ENCODE results near the gene OSBPL9.
"Not testable (repeated sequence)": the region's sequence is repeated elsewhere in the genome, so short reads cannot be mapped to it uniquely, and the experiment has no call there.

The OSBPL9 gene

DNA sequence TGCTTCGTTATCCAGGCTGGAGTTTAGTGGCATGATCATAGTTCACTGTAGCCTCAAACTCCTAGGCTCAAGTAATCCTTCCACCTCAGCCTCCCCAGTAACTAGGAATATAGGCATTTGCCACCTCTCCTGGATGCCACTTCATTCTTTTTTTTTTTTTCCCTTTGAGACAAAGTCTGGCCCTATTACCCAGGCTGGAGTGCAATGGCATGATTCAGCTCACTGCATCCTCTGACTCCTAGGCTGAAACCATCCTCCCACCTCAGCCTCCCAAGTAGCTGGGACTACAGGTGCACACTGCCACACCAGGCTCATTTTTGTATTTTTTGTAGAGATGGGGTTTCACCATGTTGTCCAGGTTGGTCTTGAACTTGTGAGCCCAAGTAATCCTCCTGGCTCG lies 19.3 kb downstream of the OSBPL9 start:
- DNase-seq (ENCODE audit: low read depth in 1 of 2, low spot score in 1 of 2): no peak

DNA sequence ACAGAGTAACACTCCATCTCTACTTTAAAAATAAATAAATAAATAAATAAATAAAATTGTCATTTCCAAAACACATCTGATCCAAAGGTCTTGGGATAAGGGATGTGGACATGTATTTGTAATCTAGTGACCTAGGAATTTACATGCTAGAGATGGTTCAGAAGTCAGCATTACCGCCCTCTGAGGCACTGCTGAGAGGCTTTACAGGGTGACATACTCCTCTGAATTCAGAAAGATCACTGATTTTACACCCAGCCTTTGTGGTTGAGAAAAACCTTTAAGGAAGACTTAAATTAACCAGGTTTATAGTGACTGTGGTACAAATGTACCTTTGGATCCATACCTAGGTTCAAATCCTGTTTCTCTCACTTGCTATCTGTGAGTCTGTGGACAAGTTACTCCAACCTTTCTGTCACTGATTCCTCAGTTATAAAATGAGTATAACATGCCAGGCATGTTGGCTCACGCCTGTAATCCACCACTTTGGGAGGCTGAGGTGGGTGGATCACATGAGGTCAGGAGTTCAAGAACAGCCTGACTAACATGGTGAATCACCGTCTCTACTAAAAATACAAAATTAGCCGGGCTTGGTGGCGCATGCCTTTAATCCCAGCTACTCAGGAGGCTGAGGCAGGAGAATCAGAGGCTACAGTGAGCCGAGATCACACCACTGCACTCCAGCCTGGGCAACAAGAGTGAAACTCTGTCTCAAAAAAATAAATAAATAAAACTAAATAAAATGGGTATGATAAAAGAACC lies 20.1 kb downstream of the OSBPL9 start:
- DNase-seq (ENCODE audit: low read depth in 1 of 2, low spot score in 1 of 2): no peak

DNA sequence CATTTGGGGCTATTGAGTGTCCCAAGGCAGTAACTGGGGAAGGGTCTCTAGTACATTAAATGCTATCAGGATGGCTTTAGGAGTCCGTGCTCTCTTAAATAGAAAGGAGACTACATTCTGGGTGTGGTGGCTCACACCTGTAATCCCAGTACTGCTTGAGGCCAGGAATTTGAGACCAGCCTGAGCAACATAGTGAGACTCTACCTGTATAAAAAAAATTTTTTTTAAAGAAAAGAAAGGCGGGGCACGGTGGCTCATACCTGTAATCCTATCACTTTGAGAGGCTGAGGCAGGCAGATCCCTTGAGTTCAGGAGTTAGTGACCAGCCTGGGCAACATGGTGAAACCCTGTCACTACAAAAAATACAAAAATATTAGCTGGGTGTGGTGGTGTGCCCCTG lies 21.5 kb downstream of the OSBPL9 start:
- no peak for DNase-seq (ENCODE audit: low read depth in 1 of 2, low spot score in 1 of 2)

DNA sequence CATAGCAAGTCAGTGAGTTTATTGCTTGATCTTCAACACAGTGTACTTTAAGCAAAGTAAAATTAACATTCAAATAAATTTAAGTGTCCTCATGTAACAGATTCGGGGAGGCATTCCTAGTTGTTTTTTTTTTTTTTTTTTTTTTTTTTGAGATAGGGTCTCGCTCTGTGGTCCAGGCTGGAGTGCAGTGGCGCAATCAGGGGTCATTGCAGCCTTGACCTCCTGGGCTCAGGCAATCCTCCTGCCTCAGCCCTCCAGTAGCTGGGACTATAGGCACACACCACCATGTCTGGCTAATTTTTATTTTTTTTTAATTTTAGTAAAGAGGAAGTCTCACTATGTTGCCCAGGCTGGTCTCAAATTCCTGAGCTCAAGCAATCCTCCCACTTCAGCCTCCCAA lies 22.8 kb downstream of the OSBPL9 start:
- DNase-seq (ENCODE audit: low read depth in 1 of 2, low spot score in 1 of 2): no peak

DNA sequence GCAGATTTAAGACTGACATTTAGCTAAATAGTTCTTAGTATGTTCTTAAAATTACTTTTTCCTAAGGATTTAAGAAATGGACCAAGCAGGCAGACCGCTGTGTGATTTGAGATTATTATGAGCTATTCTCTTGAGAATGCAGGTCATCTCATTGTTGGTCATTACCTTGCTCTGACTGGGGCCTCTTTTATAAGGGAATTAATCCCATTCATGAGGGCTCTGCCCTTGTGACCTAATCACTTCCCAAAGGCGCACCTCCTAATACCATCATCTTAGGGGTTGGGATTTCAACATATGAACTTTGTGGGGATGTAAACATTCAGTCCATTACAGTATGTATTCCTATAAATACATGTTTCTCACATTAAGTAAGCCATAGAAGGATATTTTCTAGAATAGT lies 24.2 kb downstream of the OSBPL9 start:
- DNase-seq (ENCODE audit: low read depth in 1 of 2, low spot score in 1 of 2): no peak

DNA sequence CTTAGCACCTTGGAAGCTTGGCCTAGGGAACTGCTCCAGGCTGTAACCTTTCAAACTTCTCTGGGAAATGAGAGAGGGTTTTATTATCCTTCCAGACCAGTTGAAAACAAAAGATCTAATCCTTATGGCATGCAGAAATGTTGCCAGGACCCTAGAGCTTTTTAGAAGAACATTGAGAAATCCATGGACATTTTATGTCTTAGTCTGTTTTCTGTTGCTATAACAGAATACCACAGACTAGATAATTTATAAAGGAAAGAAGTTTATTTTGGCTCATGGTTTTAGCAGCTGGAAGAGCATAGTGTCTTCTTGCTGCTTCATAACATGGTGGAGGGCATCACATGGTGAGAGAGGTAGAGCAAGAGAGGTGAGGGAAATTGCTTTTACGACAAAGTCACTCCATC lies 25.8 kb downstream of the OSBPL9 start:
- DNase-seq (ENCODE audit: low read depth in 1 of 2, low spot score in 1 of 2): no peak

DNA sequence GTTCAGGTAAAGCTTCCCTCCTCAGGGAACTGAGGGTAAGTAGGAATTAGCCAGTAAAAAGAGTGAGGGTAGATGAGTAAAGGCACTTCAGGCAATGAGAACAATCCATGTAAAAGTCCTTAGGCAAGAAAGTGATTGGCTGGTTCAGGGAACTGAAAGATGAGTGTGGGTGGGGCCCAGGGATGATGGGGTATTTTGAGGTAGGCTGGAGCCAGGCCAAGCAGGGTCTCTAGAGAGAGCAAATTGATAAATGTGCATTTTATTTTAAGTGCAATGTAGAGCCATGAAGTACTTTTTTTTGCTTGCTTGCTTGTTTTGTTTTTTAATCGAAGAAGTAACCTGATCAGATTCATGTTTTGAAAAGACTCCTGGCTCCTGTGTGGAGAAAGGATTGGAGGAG lies 26.5 kb downstream of the OSBPL9 start:
- no peak for DNase-seq (ENCODE audit: low read depth in 1 of 2, low spot score in 1 of 2)

DNA sequence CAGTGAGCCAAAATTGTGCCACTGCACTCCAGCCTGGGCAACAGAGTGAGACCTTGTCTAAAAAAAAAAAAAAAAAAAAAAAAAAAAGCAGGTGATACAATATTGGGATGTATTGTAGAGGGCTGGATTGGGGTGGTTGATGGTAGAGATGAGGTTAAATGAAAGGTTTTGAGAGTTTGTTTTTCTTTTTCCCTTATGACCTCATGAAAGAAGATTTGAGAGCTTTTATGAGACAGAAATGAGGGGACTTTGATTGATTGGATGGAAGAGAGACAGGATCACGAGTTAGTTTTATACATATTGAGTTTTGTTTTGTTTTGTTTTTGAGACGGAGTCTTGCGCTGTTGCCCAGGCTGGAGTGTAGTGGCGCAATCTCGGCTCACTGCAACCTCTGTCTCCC lies 27.1 kb downstream of the OSBPL9 start:
- no peak for DNase-seq (ENCODE audit: low read depth in 1 of 2, low spot score in 1 of 2)

DNA sequence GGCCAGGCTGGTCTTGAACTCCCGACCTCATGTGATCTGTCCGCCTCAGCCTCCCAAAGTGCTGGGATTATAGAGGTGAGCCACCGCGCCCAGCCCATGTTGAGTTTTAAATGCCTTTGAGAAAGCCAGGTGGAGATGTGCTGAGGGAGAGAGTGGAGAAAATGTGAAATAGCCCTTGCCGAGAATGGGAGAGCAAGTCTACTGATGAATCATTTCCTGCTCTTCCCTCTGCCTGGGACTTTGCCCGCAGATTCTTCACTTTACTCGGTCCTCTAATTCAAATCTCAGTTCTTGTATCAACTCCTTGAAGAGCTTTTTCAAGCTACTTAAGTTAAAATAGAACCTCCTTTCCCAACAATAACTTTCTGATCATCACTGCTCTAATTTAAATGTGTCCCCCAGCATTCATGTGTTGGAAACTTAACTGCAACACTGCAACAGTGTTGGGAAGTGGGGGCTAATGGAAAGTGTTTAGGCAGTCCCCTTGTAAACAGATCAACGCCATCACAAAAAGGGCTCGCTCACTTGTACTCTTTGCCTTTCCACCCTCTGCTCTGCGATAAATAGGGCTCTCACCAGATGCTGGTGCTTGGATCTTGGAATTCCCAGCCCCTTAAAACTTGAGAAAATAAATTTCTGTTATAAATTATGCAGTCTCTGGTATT lies 27.8 kb downstream of the OSBPL9 start:
- DNase-seq (ENCODE audit: low read depth in 1 of 2, low spot score in 1 of 2): no peak

DNA sequence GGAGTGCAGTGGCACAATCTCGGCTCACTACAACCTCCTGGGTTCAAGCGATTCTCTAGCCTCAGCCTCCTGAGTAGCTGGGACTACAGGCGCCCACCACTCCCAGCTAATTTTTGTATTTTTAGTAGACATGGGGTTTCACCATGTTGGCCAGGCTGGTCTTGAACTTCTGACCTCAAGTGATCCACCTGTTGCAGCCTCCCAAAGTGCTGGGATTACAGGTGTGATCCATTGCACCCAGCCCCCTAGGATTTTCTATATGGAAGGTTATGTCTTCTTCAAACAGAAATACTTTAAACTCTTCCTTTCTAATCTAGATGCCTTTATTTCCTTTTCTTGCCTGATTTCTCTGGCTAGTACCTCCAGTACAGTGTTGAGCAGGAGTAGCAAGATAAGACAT lies 29.7 kb downstream of the OSBPL9 start:
- DNase-seq (ENCODE audit: low read depth in 1 of 2, low spot score in 1 of 2): not testable (repeated sequence)

DNA sequence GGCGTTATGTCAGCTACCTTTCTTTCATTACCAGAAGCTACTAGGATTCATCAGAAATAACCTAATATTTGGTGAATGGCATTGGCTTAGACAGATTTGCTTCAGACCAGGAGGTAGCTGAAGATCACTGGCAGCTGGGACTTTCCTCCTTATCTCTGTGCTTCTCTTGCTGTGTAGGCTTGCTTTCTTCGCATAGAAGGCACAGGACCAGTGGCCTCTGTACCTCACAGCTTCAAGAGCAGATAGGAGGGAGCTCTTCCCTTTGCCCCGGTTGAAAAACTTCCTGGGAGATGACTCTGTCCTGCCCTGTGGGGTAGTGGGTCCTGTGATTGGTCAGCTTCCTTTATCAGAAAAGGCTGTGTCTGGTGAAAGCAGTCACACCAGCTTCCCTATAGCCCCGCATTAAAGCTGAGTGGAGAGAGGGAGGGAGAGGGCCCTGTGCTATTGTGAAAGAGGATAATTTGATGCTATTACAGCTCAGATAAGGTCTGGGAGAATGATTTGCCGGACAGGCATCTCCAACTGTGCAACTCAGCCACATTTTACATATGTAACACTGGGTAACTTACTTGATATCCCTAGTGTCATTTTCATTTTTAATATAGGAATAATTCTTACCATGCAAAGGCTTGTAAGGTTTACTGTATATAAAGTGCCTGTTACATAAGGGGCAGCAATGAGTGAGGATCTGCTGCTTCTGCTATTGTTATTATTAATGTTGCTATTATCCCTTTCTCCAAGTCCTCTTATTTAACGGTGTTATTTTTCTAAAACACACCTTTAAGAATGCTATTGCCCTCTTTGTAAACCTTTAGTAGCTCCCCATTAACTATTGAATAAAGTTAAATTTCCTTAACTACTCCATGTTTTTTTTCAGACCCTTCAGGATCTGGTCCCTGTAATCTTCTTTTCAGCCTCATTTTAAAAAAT lies 31.6 kb downstream of the OSBPL9 start:
- DNase-seq (ENCODE audit: low read depth in 1 of 2, low spot score in 1 of 2): no peak

DNA sequence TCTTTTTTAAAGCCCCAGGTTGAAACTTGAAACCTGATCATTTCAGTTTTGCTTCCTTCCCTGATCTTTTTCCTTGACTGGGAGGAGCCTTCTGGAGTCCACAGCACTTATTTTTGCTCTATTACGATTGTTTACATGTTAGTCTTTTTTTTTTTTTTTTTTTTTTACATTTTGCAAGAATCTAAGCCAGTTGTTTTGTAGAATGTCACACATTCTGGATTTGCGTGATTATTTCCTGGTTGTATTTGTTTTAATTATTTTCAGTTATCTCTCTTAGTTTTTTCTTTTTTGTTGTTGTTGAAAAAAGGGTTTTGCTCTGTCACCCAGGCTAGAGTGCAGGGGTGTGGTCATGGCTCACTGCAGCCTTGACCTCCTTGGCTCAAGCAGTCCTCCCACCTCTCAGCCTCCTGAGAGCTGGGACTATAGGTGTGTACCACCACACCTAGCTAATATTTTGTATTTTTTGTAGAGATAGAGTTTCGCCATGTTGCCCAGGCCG lies 32.8 kb downstream of the OSBPL9 start:
- no peak for DNase-seq (ENCODE audit: low read depth in 1 of 2, low spot score in 1 of 2)

DNA sequence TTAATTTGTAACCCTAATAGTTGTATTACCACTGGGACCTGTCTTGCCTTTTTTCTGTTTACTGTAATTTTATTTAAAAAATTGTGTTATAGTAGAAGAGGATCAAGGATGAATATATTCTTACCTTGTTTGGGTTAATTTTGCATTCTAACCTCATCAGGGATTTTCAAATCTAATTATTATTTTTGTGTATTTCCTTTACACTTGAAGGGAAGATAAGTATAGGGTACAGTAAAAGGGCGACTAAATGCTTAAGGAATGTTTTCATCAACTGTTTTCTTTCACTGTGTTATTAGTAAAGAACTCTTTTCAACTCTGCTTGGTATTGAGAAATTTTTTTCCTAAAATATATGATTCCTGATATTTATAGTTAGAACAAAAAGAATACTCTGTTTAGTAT lies 33.3 kb downstream of the OSBPL9 start:
- DNase-seq (ENCODE audit: low read depth in 1 of 2, low spot score in 1 of 2): no peak

DNA sequence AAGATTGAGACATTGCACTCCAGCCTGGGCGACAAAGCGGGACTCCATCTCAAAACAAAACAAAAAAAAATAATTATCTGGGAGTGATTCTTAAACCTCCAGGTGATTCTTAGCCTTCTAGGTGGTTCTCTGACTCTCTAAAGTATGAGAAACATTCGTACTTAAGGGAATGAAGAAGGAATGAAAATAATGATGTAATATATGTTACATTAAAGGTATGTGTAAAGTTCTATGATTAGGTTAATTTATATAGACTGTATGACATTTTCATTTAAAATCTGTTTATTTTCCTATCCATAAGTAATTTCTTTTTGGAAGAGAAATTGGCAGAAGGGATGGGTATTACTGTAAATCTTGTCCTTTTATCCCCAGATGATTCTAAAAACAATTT lies 34.7 kb downstream of the OSBPL9 start:
- DNase-seq (ENCODE audit: low read depth in 1 of 2, low spot score in 1 of 2): no peak

DNA sequence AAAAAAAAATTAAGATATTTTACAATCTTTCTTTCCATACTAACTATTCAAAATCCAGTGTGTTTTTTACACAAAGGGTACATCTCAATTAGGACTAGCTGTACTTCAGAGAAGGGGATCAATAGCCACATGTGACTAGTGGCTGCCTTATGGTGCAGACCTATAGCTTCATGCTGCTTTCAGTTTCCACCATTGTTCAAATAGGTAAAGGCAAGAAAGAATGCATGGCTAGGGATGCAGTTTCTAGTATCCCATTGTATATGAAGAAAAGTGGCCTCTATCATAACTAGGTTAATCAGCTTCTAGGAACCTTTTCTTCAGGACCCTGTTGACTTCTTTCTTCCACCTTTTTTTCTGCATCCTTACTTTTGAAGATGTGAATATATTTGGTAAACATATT lies 35.7 kb downstream of the OSBPL9 start:
- no peak for DNase-seq (ENCODE audit: low read depth in 1 of 2, low spot score in 1 of 2)

DNA sequence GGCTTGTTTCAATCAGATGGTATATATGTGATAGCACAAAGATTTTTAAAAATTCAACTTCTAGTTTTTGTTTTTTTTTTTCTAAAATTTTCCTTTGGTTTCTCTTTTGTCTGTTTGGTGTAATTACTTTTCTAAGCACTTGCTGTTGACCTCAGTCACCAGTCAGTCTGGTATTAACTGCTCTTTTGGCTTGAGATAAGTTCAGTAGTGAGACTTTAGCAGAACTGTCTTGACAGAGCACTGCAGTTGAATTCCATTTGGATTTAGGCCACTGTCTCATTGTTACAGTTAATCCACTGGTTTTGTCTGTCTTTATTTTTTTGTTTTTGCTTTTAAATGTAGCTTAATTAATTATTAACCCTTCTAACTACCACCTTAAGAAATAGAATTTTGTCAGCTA lies 36.2 kb downstream of the OSBPL9 start:
- no peak for DNase-seq (ENCODE audit: low read depth in 1 of 2, low spot score in 1 of 2)

DNA sequence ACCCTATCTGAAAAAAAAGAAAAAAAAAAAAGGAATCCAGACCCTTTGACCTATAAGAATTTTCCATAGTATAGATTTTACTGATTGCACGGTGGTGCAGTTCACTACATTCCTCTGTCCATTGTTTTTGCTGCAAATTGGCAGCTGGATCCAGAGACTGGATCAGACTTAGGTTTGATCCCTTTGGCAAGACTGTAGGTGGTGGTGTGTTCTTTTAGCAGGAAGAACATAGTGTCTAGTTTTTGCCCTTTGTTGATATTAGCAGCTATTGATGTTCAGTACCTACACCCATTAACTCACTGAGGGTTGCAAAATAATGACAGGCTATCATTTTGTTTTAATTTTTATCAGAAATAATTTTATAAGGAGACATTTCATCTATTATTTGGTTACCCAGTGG lies 37.1 kb downstream of the OSBPL9 start:
- DNase-seq (ENCODE audit: low read depth in 1 of 2, low spot score in 1 of 2): no peak

DNA sequence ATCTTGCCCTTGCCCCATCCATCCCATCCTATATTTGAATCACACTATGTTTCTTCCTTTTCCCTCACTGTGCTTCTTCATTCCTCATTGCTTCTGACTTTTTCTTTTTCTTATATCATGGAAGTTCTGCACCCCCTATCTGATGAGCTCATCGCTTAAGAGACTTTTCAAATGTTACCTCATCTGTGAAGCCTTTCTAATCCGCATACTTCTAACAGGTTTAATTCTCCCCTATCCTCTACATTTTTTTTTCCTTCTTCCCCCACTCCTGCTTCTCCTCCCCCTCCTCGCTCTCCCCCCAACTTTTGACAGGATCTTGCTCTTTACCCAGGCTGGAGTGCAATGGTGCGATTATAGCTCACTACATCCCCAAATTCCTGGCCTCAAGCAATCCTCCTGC lies 39.5 kb downstream of the OSBPL9 start:
- DNase-seq (ENCODE audit: low read depth in 1 of 2, low spot score in 1 of 2): no peak

DNA sequence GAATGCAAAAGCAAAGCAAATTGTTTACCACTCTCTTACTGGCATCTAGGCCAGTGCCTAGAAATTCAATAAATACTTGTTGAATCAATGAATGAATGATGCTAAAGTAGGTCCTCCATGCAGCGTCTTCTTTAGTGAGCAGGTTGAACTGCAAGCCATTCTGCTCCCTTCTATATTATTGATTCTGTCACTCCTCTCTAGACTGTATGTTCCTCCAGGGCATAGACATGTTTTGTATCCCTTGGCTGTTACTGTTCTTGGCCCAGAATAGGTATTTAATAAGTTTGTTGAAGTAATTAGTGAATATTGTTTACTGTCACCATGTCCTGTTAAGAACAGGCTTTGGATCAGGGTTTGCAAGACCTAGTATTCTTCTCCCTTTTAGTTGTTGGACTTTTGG lies 43.7 kb downstream of the OSBPL9 start:
- no peak for DNase-seq (ENCODE audit: low read depth in 1 of 2, low spot score in 1 of 2)

DNA sequence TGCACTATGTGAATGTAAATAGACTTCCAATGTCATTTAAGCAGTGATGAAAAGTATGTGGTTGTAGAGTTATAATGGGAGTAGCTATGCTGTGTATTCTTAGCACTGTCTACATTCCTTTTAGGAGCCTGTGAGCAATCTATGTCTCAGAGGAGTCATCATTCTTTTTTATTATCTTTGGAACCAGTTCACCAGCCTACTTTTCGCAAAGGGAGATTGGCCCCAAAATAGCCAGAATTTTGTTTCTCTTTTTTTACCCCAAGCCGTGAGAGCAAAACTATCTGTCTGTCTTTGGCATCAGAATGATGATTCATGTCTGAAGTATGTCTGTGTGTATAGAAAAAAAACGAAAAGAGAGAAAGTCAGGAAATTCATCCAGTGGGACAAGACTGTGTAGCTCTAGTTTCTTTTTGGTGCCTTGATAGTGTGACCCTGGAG lies 44.2 kb downstream of the OSBPL9 start:
- no peak for DNase-seq (ENCODE audit: low read depth in 1 of 2, low spot score in 1 of 2)

DNA sequence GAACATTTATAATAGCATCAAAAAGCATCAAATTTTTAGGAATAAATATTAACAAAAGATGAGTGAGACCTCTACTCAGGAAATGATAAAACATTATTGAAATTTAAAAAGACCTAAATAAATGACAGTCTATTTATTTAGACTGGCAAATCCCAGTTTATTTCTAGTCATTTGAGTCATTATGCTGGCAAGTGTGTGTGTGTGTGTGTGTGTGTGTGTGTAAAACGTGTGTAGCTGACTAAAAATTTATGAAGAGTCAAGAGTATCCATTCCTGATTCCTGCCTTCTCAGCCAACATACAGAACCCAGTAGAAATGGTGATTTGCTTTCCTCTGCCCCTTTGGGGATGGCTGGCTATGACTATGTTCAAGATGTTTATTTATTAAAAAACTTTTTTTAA lies 46.2 kb downstream of the OSBPL9 start:
- DNase-seq (ENCODE audit: low read depth in 1 of 2, low spot score in 1 of 2): no peak

DNA sequence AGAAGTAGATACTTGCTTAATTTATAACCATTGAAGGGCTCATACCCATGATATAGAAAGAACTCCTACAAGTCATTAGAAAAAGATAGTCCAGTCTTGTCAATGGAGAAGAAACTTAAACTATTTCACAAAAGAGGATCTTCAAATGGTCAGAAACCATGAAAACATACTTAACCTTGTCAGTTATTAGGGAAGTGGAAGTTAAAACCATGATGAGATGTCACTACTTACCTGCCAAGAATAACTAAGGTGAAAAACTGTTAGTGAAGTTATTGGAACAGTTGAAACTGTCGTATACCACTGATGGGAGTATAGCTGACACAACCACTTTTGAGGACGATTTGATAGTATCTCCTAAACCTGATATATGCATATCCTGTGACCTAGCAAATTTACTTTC lies 46.8 kb downstream of the OSBPL9 start:
- no peak for DNase-seq (ENCODE audit: low read depth in 1 of 2, low spot score in 1 of 2)
